Tibial artery (tissue), 4 donors: ENCODE results near the gene DUSP3.
A peak's percentile ranks its signal among the peaks of the same experiment; 100 is the strongest.

Experiments used
- DNase-seq, 2 donors: peaks; one replicate each; pipeline ENCODE4 v3.0.0-alpha.2; 2019
- H3K27ac ChIP-seq, 2 donors: fragments of 200-600 bp; sonication (generic) in 1 of 2; 1 replicate in 1 of 2; 2 replicates in 1 of 2; pipeline ENCODE4 v1.5.1; 2018 to 2019; ENCODE audit warnings: mild to moderate bottlenecking in 1 of 2
- H3K27me3 ChIP-seq, 2 donors: fragments of 200-600 bp; sonication (generic) in 1 of 2; one replicate each; pipeline versions ENCODE4 v1.5.1 to v1.6.0; 2016 to 2019
- H3K36me3 ChIP-seq, 3 donors: fragments of 200-600 bp; sonication (generic) in 2 of 3; one replicate each; pipeline ENCODE4 v1.5.1; 2016 to 2019; ENCODE audit warnings: mild to moderate bottlenecking in 2 of 3
- H3K4me1 ChIP-seq, 4 donors: fragments of 200-600 bp; sonication (generic) in 2 of 4; 1 replicate in 3 of 4; 2 replicates in 1 of 4; pipeline ENCODE4 v1.5.1; 2016 to 2019
- H3K4me3 ChIP-seq, 2 donors: fragments of 200-600 bp; sonication (generic) in 1 of 2; 1 replicate in 1 of 2; 2 replicates in 1 of 2; pipeline ENCODE4 v1.5.1; 2018 to 2019; ENCODE audit warnings: mild to moderate bottlenecking in 2 of 2
- H3K9me3 ChIP-seq, 3 donors: fragments of 200-600 bp; sonication (generic) in 1 of 3; one replicate each; pipeline ENCODE4 v1.5.1; 2016 to 2019
- intact Hi-C: fragments of 100-400 bp; cut with DNase I; formaldehyde crosslinking; loops from one replicate; pipeline ENCODE4 v1.15.0; 2023; ENCODE audit warnings: low total_unique reads
- TF ChIP-seq, protein P1 (sequence below), 2 experiments: fragments of 200-600 bp in 1 of 2; fragments of 450-650 bp in 1 of 2; IDR thresholded peaks; one replicate each; pipeline ENCODE4 v1.5.1; 2017 to 2019; ENCODE audit warnings: antibody characterized with exemption in 2 of 2, mild to moderate bottlenecking in 1 of 2, moderate library complexity in 1 of 2

The DUSP3 gene

DNA sequence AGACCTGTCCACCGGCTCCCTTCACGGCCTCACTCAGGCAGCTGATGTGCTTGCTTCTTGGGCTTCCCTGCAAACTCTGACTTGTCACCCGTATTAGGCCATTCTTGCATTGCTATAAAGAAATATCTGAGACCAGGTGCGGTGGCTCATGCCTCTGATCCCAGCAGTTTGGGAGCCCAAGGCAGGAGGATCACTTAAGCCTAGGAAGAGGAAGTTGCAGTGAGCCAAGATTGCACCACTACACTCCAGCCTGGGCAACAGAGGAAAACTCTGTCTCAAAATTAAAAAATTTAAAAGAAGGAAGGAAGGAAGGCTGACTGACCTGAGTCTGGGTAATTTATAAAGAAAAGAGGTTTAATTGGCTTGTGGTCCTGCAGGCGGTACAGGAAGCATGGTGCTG is 37.1 kb downstream of the DUSP3 start:
- Histone ChIP-seq H3K4me1 (peaks cover 0 to 51% (median 20%) of the 10 kb centered on the region in 4 donors), H3K27ac (no peak overlapping the region), H3K27me3 (no peaks in the 10 kb centered on the region), H3K36me3 (no peaks in the 10 kb centered on the region), H3K4me3 (no peak overlapping the region), H3K9me3 (no peaks in the 10 kb centered on the region)
- no peak for DNase-seq
- TF ChIP-seq, protein P1, sequence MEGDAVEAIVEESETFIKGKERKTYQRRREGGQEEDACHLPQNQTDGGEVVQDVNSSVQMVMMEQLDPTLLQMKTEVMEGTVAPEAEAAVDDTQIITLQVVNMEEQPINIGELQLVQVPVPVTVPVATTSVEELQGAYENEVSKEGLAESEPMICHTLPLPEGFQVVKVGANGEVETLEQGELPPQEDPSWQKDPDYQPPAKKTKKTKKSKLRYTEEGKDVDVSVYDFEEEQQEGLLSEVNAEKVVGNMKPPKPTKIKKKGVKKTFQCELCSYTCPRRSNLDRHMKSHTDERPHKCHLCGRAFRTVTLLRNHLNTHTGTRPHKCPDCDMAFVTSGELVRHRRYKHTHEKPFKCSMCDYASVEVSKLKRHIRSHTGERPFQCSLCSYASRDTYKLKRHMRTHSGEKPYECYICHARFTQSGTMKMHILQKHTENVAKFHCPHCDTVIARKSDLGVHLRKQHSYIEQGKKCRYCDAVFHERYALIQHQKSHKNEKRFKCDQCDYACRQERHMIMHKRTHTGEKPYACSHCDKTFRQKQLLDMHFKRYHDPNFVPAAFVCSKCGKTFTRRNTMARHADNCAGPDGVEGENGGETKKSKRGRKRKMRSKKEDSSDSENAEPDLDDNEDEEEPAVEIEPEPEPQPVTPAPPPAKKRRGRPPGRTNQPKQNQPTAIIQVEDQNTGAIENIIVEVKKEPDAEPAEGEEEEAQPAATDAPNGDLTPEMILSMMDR (IDR thresholded peaks at IDR 0.05), result no peak
- intact Hi-C loops, result no loop called here

DNA sequence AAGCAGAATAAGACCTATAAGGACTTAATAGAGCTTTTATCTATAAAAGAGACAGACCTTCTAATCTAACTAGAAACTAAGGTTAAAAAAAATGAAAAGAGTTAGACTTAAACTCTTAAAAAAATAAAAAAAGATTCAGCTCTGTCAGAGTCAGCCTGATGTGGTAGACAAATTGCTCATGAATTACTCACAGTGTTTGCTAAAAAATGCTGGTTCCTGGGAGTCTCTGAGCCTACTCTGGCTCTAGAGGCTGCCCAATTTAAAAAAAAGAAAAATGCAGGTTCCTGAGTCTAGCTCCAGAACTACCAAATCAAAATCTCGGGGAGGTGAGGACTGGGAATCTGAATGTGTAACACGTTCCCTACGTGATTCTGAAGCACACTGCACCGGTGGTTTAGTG is 38.2 kb downstream of the DUSP3 start:
- no peak overlapping the region for H3K4me3 ChIP-seq
- no peaks in the 10 kb centered on the region for H3K9me3 ChIP-seq
- H3K27me3 ChIP-seq, result no peaks in the 10 kb centered on the region
- intact Hi-C loops, result no loop called here
- no peaks in the 10 kb centered on the region for H3K36me3 ChIP-seq
- H3K4me1 ChIP-seq, result peaks cover 0 to 40% (median 14%) of the 10 kb centered on the region in 4 donors
- TF ChIP-seq, protein P1 (IDR thresholded peaks at IDR 0.05), result no peak
- DNase-seq, result no peak
- H3K27ac ChIP-seq, result peak overlapping the region in 1 of 2 donors; percentile 62

GRCh38 chr17:43737722-43738121 is 41.1 kb downstream of the DUSP3 start:
- Histone ChIP-seq H3K4me3 (no peak overlapping the region), H3K36me3 (no peaks in the 10 kb centered on the region), H3K27ac (no peak overlapping the region), H3K27me3 (no peaks in the 10 kb centered on the region), H3K4me1 (peaks cover 0 to 27% (median 9%) of the 10 kb centered on the region in 4 donors), H3K9me3 (no peaks in the 10 kb centered on the region)
- DNase-seq, result no peak
- intact Hi-C loops, result no loop called here
- TF ChIP-seq, protein P1 (IDR thresholded peaks at IDR 0.05), result no peak

DNA sequence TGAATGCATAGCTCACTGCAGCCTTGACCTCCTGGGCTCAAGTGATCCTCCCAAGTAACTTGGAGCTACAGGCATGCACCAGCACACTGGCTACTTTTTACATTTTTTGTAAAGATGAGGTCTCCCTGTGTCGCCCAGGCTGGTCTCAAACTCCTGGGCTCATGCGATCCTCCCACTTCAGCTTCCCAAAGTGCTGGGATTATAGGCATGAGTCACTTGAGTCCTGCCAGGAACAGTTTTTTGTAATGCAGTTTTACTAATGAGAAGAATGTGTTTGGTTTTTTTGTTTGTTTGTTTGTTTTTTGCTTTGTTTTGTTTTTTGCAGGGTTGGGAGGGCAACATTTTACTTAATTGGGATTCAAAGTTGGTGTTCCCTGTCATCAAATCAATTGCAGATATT is 42.4 kb downstream of the DUSP3 start:
- intact Hi-C loops, result no loop called here
- Histone ChIP-seq H3K4me1 (peaks cover 0 to 18% (median 9%) of the 10 kb centered on the region in 4 donors), H3K36me3 (no peaks in the 10 kb centered on the region), H3K27ac (no peak overlapping the region), H3K9me3 (no peaks in the 10 kb centered on the region), H3K27me3 (no peaks in the 10 kb centered on the region), H3K4me3 (no peak overlapping the region)
- TF ChIP-seq, protein P1 (IDR thresholded peaks at IDR 0.05), result no peak
- no peak for DNase-seq

- Histone ChIP-seq H3K36me3 (no peaks in the 10 kb centered on the region), H3K27ac (no peak overlapping the region), H3K9me3 (no peaks in the 10 kb centered on the region), H3K4me1 (no peaks in the 10 kb centered on the region), H3K27me3 (no peaks in the 10 kb centered on the region), H3K4me3 (no peak overlapping the region)
- intact Hi-C loops, result no loop called here
- TF ChIP-seq, protein P1 (IDR thresholded peaks at IDR 0.05), result no peak
- DNase-seq, result no peak
These were observed 44.4 kb downstream of the DUSP3 start for GRCh38 chr17:43734376-43734775.

DNA sequence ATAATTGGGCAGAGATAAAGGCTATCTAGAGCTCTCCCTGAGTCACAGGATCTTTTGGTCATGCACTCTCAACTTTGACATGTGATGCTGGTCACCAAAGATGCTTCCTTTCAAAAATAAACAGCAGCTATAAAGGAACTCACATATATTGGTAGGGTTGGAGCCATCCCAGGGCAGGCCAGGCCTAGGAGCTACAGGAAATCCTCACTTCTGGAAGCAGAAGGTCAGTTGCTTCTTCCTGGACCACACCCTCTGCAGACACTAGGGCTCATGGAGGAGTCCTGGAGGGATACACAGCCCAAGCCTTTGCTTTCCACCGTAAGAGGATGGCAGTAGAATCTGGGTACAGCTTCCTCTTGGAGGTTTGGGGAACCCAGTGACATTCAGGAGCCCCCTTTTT is 44.8 kb downstream of the DUSP3 start:
- no peak overlapping the region for H3K4me3 ChIP-seq
- H3K27me3 ChIP-seq, result no peaks in the 10 kb centered on the region
- no peaks in the 10 kb centered on the region for H3K4me1 ChIP-seq
- intact Hi-C loops, result no loop called here
- no peaks in the 10 kb centered on the region for H3K9me3 ChIP-seq
- no peak for DNase-seq
- H3K27ac ChIP-seq, result no peak overlapping the region
- TF ChIP-seq, protein P1 (IDR thresholded peaks at IDR 0.05), result no peak
- H3K36me3 ChIP-seq, result no peaks in the 10 kb centered on the region
